Measurements from ENCODE around the gene SSH2. TPM values are rescaled to one million over a fixed set of nuclear protein-coding genes. Genes with fewer than 3 reads are reported as not detected.

SSH2 gene
- total and polyA plus RNA-seq, 9 of the 15 experiments (the other 6 are each of a cell fraction or from before 2014, with no cell fraction given), result 3.9 to 16.1 (median 10.2) TPM

DNA sequence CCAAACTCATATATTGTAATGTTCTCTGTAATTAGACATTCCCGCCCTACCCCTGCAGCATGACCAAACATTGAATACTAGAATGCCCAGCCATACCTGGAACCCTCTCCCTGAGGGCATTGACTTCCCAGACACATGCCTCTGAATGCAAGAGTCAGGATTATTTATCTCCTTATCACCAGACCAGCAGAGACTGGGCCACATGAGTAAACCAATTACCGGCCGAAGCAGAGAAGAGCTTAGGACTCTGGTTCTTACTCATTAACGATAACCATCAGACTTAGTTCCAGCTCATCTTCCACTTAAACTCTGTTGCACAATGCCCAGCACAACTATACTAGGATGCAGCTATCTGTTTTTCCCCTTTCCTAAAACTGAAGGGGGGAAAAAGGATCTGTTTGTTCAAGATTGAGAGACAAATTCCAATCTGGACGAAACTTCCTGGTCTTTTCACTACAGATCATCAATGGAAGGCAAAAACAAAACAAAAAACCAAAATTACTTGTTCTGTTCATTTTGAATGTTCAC is 219.1 kb downstream of the SSH2 start (continued):
- TF ChIP-seq, protein P1, sequence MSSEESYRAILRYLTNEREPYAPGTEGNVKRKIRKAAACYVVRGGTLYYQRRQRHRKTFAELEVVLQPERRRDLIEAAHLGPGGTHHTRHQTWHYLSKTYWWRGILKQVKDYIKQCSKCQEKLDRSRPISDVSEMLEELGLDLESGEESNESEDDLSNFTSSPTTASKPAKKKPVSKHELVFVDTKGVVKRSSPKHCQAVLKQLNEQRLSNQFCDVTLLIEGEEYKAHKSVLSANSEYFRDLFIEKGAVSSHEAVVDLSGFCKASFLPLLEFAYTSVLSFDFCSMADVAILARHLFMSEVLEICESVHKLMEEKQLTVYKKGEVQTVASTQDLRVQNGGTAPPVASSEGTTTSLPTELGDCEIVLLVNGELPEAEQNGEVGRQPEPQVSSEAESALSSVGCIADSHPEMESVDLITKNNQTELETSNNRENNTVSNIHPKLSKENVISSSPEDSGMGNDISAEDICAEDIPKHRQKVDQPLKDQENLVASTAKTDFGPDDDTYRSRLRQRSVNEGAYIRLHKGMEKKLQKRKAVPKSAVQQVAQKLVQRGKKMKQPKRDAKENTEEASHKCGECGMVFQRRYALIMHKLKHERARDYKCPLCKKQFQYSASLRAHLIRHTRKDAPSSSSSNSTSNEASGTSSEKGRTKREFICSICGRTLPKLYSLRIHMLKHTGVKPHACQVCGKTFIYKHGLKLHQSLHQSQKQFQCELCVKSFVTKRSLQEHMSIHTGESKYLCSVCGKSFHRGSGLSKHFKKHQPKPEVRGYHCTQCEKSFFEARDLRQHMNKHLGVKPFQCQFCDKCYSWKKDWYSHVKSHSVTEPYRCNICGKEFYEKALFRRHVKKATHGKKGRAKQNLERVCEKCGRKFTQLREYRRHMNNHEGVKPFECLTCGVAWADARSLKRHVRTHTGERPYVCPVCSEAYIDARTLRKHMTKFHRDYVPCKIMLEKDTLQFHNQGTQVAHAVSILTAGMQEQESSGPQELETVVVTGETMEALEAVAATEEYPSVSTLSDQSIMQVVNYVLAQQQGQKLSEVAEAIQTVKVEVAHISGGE (CRISPR knock-in tag; IDR thresholded peaks at IDR 0.05), result 0 out of 6 replicates have a peak, but pooled peaks of 1 of the 3 experiments have one; percentile 34
- TF ChIP-seq KDM1A (IDR thresholded peaks at IDR 0.05) (peak; percentile 42 to 51; a peak in 2 of 4 replicates), TAF9B (IDR thresholded peaks at IDR 0.05; ENCODE audit: partially characterized antibody) (no peak), TEAD4 (IDR thresholded peaks at IDR 0.05; ENCODE audit: low read length) (peak; percentile 86), TEAD4 (CRISPR knock-in tag; IDR thresholded peaks at IDR 0.05; ENCODE audit: borderline replicate concordance) (no peak), SMARCC2 (IDR thresholded peaks at IDR 0.05; ENCODE audit: low read depth) (peak; percentile 83), FOSL1 (tag; conservative IDR thresholded peaks at IDR 0.05) (peak; percentile 94), NFATC3 (IDR thresholded peaks at IDR 0.05) (peak; percentile 72; the same call in 1 of the 2 replicates), BRD9 (IDR thresholded peaks at IDR 0.05; ENCODE audit: low read depth, partially characterized antibody) (peak; percentile 86), PML (IDR thresholded peaks at IDR 0.05; ENCODE audit: low read length) (0 out of 2 replicates have a peak, but pooled peaks have one; percentile 34), CCNT2 (IDR thresholded peaks at IDR 0.05; ENCODE audit: borderline replicate concordance, extremely low read depth, insufficient read length, low read depth, low read length) (peak; percentile 55)
- TF ChIP-seq, protein P2, sequence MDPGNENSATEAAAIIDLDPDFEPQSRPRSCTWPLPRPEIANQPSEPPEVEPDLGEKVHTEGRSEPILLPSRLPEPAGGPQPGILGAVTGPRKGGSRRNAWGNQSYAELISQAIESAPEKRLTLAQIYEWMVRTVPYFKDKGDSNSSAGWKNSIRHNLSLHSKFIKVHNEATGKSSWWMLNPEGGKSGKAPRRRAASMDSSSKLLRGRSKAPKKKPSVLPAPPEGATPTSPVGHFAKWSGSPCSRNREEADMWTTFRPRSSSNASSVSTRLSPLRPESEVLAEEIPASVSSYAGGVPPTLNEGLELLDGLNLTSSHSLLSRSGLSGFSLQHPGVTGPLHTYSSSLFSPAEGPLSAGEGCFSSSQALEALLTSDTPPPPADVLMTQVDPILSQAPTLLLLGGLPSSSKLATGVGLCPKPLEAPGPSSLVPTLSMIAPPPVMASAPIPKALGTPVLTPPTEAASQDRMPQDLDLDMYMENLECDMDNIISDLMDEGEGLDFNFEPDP (CRISPR knock-in tag; IDR thresholded peaks at IDR 0.05), result no peak
- TF ChIP-seq, protein P3, sequence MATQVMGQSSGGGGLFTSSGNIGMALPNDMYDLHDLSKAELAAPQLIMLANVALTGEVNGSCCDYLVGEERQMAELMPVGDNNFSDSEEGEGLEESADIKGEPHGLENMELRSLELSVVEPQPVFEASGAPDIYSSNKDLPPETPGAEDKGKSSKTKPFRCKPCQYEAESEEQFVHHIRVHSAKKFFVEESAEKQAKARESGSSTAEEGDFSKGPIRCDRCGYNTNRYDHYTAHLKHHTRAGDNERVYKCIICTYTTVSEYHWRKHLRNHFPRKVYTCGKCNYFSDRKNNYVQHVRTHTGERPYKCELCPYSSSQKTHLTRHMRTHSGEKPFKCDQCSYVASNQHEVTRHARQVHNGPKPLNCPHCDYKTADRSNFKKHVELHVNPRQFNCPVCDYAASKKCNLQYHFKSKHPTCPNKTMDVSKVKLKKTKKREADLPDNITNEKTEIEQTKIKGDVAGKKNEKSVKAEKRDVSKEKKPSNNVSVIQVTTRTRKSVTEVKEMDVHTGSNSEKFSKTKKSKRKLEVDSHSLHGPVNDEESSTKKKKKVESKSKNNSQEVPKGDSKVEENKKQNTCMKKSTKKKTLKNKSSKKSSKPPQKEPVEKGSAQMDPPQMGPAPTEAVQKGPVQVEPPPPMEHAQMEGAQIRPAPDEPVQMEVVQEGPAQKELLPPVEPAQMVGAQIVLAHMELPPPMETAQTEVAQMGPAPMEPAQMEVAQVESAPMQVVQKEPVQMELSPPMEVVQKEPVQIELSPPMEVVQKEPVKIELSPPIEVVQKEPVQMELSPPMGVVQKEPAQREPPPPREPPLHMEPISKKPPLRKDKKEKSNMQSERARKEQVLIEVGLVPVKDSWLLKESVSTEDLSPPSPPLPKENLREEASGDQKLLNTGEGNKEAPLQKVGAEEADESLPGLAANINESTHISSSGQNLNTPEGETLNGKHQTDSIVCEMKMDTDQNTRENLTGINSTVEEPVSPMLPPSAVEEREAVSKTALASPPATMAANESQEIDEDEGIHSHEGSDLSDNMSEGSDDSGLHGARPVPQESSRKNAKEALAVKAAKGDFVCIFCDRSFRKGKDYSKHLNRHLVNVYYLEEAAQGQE (IDR thresholded peaks at IDR 0.05; ENCODE audit: borderline replicate concordance), result peak; percentile 53
- TF ChIP-seq, protein P3 (CRISPR knock-in tag; IDR thresholded peaks at IDR 0.05; ENCODE audit: low read depth), result no peak
